ENCODE data around the gene DNMT3L.

DNMT3L gene

DNA sequence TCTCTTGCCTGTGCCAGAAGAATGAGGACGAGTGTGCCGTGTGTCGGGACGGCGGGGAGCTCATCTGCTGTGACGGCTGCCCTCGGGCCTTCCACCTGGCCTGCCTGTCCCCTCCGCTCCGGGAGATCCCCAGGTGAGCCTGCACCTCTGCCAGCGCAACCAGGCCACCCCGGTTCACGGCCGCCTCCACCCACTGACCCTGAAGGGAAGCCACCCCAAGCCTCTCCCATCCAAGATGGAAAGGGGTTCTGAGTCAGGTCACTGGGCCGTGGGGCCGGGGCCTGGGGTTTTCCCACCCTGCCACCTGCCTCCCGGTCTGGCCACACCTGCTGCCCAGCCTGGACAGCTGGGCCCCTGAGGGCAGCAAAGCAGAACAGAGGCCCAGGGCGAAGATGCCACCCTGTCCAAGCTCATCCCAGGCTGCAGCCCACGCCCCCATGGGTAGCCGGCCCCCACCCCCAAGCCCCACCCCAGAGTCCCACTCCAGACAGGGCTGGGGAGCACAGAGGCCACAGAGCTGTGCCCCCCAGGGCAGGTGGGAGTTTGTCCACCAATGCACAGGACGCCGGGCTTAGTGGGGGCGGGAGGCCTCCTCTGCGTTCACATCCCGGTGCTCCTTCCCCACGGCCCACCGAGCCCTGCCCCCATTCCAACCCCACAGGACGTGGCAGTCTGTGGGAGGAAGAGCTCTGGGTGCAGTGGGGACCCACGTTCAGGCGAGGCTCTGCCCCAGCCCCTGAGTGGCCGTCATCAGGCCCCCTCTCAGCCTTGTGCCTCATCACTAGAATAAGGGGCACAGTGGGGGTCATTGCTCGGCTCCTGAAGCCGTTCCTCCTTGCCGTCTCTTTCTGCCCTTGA is 29.6 kb upstream of the DNMT3L start:
- ChIA-PET CTCF (no interaction called here), POLR2A (no interaction called here)
- no peak for TF ChIP-seq CTCF (IDR thresholded peaks at IDR 0.05; ENCODE audit: control extremely low read depth, extremely low read depth, low read depth, missing control alignments)
- DNase-seq (ENCODE audit: extremely low spot score): no peak

- no peak for DNase-seq (ENCODE audit: extremely low spot score)
- ChIA-PET POLR2A (no interaction called here), CTCF (no interaction called here)
- TF ChIP-seq CTCF (IDR thresholded peaks at IDR 0.05; ENCODE audit: control extremely low read depth, extremely low read depth, low read depth, missing control alignments): no peak
Measured at GRCh38 chr21:44290327-44291077, 28.8 kb upstream of the DNMT3L start.

GRCh38 chr21:44289381-44290010 is 27.8 kb upstream of the DNMT3L start:
- POLR2A ChIA-PET: no interaction called here
- TF ChIP-seq CTCF (IDR thresholded peaks at IDR 0.05; ENCODE audit: control extremely low read depth, extremely low read depth, low read depth, missing control alignments): no peak
- CTCF ChIA-PET: no interaction called here
- no peak for DNase-seq (ENCODE audit: extremely low spot score)

- TF ChIP-seq CTCF (IDR thresholded peaks at IDR 0.05; ENCODE audit: control extremely low read depth, extremely low read depth, low read depth, missing control alignments): no peak
- CTCF ChIA-PET: interaction anchor here (2.3 kb wide), 1 partner anchor 8 kb away, joined by 18 read pairs; no protein-coding TSS in a partner anchor
- no peak for DNase-seq (ENCODE audit: extremely low spot score)
- POLR2A ChIA-PET: no interaction called here
Measured at GRCh38 chr21:44288251-44289110, 26.8 kb upstream of the DNMT3L start.

GRCh38 chr21:44286716-44287632 is 25.3 kb upstream of the DNMT3L start:
- DNase-seq (ENCODE audit: extremely low spot score): no peak
- no peak for TF ChIP-seq CTCF (IDR thresholded peaks at IDR 0.05; ENCODE audit: control extremely low read depth, extremely low read depth, low read depth, missing control alignments)
- POLR2A ChIA-PET: no interaction called here
- CTCF ChIA-PET: interaction anchor here (0.9 to 2.3 kb wide), 2 partner anchors 10 to 507 kb away, joined by 3 to 18 read pairs; no protein-coding TSS in a partner anchor

All from GM10248 (cell line).